Activated T-cell treated with anti-CD3 and anti-CD28 coated beads, Interleukin-2, amount 50 U/mL, for 48 hours (primary cell): ENCODE results near the gene COPA.

Source experiments
- DNase-seq, 2 experiments: peaks; one replicate each; pipeline ENCODE4 v3.0.0-alpha.2; 2020

Gene COPA

DNA sequence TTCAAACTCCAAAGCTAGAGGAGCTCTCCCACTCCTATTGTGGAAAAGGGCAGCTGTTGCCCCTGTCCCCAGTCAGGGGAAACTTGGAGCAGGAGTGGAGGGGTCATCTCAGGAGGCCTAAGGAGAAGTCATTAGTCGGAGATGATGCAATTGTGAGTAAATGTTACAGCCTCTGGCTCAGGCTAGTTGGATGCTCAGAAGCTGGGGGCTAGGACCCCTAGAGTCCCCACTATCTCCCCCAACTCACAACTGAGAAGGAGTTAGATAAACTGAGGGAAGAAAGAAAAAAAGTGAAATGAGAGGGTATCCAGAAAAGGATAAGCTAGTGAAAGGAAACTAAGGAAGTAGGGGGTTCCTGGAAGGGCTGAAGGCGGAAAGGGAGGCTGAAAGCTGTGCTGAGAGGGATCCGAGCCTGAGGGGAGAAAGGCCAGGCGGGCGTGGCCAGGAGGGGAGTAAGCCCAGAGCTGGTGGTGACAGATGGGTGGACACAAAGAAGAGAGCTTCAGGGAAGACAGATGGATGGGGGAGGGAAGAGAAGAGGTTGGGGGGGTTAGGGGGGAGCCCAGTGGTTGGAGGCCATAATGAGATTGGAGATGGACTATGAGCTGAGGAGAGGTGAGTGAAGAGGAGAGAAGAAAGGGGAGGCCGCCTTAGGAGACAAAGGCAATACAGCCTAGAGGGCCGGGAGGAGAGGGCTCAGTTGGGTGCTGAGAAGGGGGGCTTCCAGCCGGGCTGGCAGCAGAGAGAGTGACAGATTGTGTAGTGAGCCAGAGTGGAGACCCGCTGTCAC, 19.3 kb upstream of the COPA start:
- DNase-seq, result no peak

DNA sequence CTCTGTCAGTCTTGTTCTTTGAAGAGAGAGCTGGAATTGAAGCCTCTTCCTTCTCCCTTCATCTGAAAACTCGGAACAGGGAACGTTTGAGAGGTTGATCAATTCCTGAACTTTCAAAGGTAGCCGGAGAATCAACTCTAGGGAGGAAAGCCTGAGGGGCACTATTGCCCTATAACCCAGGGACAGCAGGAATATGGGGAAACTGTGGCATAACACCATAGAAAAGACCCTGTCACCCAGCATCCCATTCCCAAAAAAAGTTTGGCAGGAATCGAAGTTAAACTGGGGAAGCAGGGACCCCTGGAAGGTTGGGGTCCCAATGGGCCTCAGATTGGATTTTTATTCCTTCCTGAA, 18.7 kb upstream of the COPA start:
- no peak for DNase-seq

DNA sequence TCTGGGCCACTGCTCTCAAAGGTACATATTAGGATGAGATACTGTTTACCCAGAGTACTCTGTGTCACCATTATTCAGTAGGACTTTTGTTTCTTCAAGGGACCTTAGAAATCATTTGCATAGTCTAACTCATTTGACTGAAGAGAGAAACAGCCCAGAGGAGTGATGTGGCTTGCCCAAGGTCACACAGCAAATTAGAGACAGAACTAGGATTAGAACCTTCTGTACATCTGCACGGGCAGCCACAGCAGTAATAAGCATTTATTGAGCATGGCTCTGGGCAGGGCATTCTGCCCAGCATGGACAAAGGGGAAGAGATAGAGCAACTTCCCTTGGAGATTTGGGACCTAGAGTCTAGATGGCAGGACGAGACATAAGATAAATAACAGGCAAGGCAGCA, 18.1 kb upstream of the COPA start:
- no peak for DNase-seq

DNA sequence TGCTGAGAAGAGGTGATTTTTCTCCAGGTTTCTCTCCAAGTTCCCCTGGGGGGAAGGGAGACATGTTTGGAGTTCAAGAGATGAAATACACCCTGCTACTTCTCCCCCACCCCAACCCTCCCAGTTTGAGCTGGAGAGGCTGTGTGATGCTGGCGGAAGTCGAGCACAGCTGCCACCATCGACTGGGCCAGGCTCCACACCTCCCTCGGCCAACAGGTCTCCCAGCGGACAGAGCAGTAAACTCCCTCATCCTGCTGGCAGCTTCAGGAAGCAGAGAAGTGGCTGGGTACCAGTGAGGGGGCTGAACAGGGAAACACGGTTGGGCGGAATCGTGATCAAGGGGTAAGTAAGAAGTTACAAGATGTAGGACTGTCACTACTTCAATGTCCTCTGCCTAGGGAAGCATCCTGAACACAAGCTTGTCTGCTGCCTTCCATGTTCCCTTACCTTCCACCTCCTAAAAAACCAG, 17.2 kb upstream of the COPA start:
- no peak for DNase-seq

DNA sequence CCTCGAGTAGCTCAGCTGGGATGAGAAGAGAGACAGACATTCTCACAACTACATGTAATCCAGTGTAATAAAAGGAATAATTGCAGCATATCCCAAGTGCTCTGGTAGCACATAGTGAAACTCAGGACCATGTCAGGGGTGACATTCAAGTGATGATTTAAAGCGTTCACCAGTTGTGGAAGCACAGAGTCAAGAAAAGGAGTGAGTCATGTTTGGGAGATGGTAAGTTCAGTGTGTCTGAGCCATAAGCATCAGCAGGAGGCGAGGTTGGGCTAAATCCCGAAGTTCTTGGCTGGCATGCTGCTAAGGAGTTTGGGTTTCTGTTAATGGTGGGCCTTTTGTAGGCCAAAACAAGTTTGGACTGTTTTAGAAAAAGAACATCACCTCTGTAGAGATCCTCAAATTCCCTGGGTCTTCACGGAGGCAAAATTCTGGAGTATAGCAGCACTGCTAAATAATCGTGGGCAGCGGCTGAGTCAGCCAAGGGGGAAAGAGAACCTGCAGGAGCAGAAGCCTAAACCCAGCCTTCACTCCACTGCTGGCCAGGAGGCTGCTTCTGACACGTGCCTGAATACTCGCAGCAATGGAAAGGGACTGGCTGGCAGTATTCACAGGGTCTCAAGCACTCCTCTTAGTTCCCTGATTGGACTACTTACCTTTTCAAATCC, 16.6 kb upstream of the COPA start:
- no peak for DNase-seq

DNA sequence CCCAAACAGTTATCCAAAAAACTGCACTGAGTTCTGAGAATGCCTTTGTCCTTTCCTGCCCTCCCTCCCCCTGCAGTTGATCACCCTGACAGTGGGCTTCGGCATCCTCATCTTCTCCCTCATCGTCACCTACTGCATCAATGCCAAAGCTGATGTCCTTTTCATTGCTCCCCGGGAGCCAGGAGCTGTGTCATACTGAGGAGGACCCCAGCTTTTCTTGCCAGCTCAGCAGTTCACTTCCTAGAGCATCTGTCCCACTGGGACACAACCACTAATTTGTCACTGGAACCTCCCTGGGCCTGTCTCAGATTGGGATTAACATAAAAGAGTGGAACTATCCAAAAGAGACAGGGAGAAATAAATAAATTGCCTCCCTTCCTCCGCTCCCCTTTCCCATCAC, 15.0 kb upstream of the COPA start:
- no peak for DNase-seq

DNA sequence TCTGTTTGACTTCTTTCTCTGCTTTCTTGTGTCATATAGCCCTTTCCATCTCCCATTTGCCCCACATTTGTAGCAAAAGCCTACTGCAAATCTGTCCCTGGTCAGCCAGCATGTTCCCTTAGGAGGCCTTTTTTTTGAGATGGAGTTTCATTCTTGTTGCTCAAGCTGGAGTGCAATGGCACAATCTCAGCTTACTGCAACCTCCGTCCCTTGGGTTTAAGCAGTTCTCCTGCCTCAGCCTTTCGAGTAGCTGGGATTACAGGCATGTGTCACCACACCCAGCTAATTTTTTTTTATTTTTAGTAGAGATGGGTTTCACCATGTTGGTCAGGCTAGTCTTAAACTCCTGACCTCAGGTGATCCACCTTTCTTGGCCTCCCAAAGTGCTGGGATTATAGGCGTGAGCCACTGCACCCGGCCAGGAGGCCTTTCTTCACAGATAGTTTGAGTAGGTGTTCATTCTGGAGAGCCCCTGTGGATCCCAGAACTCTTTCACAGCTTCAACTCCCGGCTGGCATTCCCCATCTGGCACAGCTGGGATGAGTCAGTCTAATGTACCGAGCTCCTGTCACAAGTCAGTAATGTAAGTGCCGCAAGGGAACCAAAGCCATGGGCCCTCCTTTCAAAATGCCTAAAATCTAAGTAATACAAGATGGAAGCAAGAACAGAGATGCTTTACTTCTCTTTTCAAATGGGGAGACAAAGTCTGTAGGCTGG, 14.4 kb upstream of the COPA start:
- DNase-seq, result no peak

DNA sequence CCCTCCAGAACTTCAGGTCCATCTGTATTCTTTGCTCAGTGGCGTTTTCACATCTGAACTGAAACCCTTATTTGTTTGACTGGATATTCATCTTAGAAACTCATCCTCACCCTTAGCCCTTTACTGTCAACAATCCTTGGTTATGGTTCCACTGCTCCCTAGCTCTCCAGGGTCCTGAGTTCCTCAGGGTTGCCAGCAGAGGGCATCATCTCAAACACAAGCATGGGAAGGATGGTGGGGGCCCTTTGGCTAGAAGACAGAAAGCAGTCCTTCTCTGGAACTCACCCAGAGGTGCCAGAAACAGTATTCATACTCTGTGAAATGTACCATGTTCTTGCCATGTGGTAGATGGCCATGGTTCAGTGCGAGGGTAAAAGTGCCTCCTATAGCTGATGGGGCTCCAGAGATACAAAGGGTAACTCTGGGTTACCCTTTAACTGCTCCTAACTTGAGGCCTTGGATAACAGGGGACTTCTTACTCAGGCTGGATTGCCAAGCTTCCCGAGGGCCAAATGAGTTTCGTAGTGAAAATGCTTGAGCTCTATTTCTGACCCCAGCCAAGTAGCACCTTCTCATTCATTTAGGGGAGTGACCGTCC, 11.4 kb upstream of the COPA start:
- peak in 1 of 2 experiments; percentile 35 for DNase-seq

DNA sequence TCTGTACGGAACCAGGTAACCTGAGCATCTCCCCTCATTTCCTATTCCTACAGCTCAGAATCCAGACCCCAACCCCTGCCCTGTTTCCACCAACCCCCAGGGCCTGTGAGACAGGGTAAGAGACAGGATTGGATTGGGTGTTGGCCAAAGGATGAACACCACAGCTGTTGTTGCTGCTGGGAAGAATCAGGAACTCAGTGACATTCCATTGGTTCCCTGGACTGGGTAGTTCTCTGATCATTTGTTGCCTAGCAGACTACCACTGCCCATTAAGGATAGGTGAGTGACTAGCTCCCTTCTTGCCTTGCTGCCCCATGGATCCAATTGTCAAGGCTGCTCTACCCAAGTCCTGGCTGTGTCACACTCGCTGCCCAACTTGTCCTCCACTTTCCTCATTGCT, 10.2 kb upstream of the COPA start:
- no peak for DNase-seq

DNA sequence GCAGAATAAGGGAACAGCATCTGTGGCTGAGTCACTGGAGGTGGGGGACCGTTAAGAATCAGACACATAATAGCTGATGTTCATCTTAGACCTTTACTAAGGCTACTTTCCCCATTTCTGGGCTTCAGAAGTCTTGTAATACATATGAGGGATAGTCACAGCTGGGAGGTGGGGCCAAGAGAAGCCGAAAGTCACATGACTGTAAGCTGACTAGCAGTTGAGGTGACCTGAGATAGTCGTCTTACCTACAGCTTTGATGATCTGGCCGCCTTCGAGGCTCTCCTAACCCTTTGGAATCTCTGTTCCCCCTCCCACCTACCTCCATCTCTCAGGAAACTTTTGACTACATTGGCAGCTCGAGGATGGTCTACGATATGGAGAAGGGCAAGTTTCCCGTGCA, 9.5 kb upstream of the COPA start:
- no peak for DNase-seq

DNA sequence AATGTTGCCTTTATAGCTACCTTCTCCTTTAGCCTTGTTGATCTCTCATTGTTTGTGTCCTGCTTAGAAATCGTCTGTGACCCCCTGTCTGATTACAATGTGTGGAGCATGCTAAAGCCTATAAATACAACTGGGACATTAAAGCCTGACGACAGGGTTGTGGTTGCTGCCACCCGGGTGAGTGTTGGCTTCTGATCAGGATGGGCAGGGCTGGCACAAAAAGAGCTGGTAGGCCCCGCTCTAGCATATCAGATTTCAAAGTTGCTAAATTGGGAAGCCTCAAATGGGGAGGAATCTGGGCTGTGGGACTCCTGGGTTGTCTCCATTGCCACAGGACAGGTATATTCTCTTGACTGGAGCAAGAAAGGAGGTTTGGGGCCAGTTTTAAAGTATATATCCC, 8.6 kb upstream of the COPA start:
- DNase-seq, result no peak

DNA sequence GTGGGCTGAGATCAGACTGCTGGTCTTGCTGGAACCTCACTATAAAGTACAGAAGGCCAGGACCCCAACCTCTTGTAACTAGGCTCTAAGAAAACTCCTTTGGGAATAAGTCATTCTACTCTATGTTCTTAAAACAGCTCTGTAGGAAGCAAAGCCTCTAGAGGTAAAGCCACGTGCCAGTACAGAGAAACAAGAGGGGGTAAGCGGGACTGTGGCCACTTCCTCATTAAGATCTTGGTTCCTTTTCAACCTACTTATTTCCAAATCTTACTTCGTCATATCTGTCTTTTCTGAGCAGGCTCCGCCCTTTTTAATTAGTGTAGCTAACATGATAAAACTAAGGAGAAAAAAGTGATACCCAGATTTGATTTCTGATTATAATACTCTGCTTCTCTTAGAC, 3.9 kb upstream of the COPA start:
- DNase-seq, result no peak

DNA sequence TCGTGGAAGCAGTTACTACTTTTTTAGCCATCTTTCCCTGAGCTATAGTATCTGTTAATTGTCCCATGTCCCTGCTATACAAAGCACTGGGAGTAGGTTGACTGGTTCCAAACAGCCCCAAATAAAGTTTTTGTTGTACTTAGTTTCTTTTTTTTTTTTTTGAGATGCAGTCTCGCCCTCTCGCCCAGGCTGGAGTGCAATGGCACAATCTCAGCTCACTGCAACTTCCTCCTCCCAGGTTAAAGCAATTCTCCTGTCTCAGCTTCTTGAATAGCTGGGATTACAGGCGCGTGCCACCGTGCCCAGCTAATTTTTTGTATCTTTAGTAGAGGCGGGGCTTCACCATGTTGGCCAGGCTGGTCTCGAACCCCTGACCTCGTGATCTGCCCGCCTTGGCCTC, 3.4 kb upstream of the COPA start:
- DNase-seq, result no peak

DNA sequence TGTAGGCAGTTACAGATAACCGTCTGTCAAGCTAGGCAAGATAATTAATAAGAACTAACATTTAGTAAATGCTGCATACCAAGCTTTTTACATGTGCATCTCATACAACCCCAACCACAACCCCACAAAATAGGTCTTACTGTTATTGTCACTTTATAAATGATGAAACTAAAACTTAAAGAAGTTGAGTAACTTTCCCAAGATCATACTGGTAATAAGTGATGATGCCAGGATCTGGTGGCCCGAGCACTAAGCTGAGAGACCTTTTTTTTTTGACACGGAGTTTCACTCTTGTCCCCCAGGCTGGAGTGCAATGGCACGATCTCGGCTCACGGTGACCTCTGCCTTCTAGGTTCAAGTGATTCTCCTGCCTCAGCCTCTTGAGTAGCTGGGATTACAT, 1.9 kb upstream of the COPA start:
- DNase-seq, result no peak

DNA sequence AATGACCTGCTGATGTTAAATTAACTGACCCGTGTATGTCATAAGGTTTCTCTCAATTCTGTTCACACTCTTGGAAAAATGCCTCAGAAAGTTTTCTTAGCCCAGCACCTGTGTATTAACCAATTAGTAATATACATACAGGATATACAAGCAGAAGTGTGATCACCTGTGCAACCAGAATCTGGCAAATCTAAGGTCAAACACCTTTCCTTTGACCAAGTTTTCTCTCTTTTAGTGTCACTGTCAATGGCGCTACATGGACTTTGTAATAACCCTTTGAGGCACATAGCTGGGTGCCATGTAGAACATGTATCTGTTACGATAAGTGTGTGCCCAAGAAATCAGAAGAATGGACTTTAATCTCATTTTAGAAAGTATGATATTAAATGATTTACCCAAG, 1.2 kb upstream of the COPA start:
- no peak for DNase-seq

DNA sequence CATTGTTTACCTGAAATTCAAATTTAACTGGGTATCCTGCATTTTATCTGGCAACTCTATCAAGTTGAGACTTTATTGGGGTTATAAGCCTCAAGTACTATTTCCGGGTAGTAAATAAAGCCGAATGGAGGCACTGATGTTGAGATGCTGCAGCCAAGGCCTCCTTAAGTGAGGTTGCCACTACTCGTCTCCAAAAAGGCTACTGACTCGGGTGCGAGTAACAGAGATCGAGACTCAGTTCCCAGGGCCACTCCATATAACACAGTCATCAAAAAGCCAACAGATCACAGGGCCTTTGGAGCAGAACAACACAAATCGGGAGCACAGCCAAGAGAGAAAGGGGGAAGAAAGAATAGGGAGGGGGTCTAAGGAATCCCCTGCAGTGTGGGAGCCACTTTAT, 524 bp downstream of the COPA start:
- peak in 1 of 2 experiments; percentile 39 for DNase-seq

DNA sequence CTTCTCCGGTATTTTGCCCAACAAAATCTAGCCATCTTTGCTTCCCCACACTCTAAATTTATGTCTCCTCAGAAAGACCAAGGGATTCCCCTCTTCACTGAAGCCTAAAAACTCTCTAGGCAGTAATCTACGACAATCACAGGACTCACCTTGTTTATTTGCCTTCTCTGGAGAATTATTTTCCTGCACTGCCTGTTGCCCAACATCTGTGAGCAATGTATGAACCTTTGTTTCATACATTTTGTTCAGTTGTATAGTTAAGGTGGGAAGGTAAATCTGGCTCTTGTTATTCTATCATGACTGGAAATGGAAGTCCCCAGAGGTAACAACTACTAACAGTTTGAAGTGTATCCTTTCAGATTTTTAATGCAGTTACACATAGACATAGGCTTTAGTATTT, 2.2 kb downstream of the COPA start:
- no peak for DNase-seq

DNA sequence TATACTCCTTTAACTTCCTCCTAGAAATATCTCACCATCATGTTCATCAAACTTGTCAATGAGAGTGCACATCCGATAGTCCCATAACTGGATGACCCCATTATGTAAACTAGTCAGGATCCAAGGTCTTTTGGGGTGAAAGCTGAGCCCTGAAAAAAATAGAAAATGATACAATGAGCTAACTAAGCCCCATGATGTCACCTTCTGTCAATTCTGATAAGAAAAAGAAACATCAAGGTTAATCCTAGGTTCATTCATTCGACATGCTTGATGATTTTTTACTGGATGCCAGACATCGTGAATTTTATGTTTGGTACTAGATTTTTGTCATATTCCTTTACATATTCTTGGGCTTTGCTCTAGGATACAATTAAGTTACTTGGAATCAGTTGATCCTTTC, 2.9 kb downstream of the COPA start:
- no peak for DNase-seq

DNA sequence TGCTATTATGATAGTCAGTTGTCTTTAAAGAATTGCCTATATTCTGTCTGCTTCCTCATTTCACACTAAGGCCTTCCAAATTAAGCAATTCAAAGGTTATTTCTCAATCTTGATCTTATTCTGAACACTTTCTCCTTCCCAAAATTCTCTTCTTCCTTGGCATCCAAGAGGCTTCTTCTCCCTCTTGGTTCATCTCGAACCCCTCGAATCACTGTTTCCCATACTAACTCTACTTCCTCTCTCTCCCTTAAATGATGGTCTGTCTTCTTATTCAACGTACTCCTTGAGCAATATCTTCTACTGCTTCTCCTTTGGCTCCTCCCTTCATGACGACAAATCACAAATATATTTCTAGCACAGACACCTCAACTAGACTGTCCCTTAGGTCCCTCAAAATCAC, 4.5 kb downstream of the COPA start:
- no peak for DNase-seq

DNA sequence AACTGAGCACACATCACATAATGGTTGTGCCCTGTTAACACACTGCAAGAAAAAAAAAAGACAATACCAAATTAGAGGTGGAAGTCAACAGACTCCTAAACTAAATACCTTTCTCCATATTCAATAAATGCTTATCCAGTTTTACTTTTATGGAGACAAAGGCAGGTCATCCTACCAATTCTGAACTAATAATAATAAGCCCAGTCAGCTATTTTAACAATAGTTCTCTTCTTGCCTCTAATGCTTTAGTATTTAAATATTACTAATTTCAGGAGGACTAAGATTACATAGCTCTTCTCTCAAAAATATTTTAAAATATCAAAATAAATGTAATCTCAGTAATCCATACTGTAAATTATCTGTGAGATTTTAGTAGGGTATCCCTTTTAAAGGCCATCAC, 10.5 kb downstream of the COPA start:
- DNase-seq, result no peak

DNA sequence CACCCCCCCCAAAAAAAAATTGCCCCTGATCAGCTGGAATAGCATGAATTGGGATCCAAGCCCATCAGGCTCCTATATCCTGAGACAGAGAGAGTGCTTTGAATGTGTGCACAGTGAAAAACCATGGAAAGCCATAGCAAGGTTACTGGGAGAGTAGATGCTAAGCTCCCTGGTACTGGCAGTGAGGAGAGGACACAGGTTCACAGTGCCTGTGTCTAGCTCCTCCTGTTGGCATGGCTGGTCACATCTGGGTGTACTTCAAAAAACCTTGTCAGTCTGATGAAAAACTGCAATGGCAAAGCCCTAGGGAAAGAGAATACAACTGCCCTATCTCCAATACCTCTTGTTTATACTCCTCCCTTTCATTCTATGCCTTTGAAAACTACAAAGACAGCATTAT, 12.9 kb downstream of the COPA start:
- DNase-seq, result no peak

DNA sequence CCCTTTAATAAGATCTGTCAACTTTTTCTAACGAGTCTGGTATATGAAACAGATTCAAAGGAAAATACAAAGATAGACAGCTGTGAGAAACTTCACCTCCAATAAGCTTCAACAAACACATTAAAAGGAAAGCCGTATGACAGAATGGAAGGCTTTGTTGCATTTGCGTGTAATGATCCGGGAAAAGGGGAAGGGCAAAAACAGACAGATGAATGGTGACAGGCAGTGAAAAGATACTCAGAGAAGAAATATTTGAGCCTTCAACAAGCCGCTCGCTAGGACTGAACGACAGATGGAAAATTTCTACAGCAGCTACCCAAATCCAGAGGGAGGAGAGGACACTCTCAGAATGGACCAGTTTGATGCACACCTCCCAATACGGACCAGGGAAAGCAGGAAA, 14.9 kb downstream of the COPA start:
- no peak for DNase-seq

DNA sequence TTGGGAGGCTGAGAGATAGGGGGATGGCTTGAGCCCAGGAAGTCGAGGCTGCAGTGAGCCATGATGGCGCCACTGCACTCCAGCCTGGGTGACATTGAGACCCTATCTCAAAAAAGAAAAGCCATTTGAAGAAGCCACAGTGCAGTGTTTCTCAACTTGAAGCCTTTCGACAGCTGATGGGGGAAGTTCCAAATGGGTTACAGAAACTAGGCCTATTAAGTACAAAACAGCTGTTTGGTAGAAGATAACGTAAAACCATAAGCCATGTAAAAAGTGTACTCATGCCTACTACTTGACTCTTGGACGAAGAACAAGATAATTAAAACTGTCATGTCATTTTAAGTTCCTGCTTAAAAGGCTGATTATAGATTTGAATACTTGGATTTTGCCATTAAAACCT, 16.6 kb downstream of the COPA start:
- no peak for DNase-seq

DNA sequence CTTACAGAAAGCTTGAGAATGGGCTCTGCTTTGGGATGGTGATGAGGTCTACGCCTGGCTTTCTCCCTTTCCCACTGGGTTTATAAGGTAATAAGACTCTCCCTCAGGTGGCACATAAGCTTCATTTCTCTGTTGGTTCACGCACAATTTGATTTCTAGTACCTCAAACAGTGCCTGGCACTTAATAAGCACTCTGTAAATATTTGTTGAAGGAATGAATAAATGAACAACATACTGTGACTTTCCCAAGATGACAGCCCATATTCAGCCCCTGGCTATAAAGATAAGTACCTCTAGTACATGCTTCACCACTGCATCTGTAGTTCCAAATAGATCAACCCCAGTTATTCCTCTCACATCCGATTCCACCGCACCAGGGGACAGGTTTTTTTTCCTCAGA, 17.8 kb downstream of the COPA start:
- no peak for DNase-seq
